ENCODE measurements around the gene AMFR.

The AMFR gene

GRCh38 chr16:56330476-56330875 lies 94.9 kb downstream of the AMFR start:
- no peak for DNase-seq (ENCODE audit: extremely low read depth, low read depth)
- TF ChIP-seq CTCF (IDR thresholded peaks at IDR 0.05; ENCODE audit: low read depth, low read length, missing control alignments), result no peak
- H3K4me3 ChIP-seq (replicated peaks; ENCODE audit: low read depth, low read length), result no peak overlapping the region

- no peak overlapping the region for H3K4me3 ChIP-seq (replicated peaks; ENCODE audit: low read depth, low read length)
- no peak for DNase-seq (ENCODE audit: extremely low read depth, low read depth)
- TF ChIP-seq CTCF (IDR thresholded peaks at IDR 0.05; ENCODE audit: low read depth, low read length, missing control alignments), result no peak
These were observed 95.5 kb downstream of the AMFR start for GRCh38 chr16:56329887-56330286.

- no peak overlapping the region for H3K4me3 ChIP-seq (replicated peaks; ENCODE audit: low read depth, low read length)
- no peak for TF ChIP-seq CTCF (IDR thresholded peaks at IDR 0.05; ENCODE audit: low read depth, low read length, missing control alignments)
- DNase-seq (ENCODE audit: extremely low read depth, low read depth), result no peak
These were observed 96.9 kb downstream of the AMFR start for GRCh38 chr16:56328276-56329022.

DNA sequence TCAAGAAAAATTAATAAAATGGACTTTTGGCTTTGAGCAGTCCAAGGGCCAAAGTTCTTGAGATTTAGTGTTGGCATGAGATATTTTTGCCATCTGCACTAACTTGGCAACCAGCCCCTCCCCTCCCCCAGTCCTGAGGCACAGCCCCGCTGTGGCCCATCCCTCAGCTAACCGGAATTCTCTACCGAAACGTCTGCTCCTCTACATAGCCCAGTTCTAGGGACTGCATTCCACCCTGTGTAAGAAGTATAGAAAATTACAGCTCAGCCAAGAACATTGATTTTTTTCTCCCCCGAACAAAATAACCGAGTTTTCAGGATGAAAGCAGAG lies 97.5 kb downstream of the AMFR start:
- DNase-seq (ENCODE audit: extremely low read depth, low read depth), result no peak
- no peak for TF ChIP-seq CTCF (IDR thresholded peaks at IDR 0.05; ENCODE audit: low read depth, low read length, missing control alignments)
- no peak overlapping the region for H3K4me3 ChIP-seq (replicated peaks; ENCODE audit: low read depth, low read length)

DNA sequence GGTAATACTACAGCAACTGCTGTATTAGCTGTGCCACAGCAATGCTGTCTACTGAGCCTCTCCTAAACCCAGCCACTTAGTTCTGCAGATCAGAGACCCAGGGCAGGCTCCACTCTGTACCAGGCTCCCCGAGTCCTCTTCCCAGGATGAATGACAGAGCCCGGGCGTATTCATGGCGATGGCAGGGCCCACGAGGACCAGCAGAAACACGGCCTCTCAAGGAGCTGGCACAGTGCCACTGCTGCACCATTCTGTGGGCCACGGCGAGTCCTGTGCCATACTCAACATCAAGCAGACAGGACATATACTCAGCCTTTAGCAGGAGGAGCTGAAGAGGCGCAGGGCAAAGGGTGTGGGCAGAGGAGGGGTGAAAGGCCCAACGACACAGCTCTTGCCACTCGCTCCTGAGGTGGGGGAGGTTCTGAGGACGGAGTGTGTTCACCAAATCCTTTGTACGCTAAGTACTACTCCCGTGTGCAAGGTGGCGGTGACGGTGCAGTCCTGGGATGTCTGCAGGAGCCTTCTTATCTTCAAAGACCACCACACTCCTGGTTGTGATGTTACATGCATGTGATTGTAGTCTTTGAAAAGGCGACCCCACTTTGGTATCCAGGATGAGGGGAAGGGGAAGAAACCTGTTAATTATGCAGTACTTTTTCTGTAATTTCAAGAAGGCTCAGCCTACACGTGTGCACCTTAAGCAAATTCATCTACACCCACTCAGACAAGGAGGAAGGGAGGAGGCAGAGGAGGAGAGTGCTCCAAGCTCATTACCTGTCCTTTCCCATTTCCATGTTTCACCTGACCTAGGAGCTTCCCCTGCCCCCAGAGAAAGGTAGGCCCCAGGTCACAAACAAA lies 98.0 kb downstream of the AMFR start:
- H3K4me3 ChIP-seq (replicated peaks; ENCODE audit: low read depth, low read length), result no peak overlapping the region
- DNase-seq (ENCODE audit: extremely low read depth, low read depth), result no peak
- no peak for TF ChIP-seq CTCF (IDR thresholded peaks at IDR 0.05; ENCODE audit: low read depth, low read length, missing control alignments)

GRCh38 chr16:56325956-56326355 lies 99.4 kb downstream of the AMFR start:
- no peak for TF ChIP-seq CTCF (IDR thresholded peaks at IDR 0.05; ENCODE audit: low read depth, low read length, missing control alignments)
- no peak overlapping the region for H3K4me3 ChIP-seq (replicated peaks; ENCODE audit: low read depth, low read length)
- DNase-seq (ENCODE audit: extremely low read depth, low read depth), result no peak

Measured in HFF-Myc (cell line).